Nephron progenitor cell (in vitro differentiated cells): ENCODE measurements around the gene OR56A1.
A peak's percentile ranks its signal among the peaks of the same experiment; 100 is the strongest.
"Not testable (repeated sequence)": the region's sequence is repeated elsewhere in the genome, so short reads cannot be mapped to it uniquely, and the experiment has no call there.

Experiments used
- DNase-seq: peaks from one replicate; pipeline ENCODE4 v3.0.0; 2021
- H3K27ac Mint-ChIP-seq: 2 replicates; pipeline ENCODE4 v1.8.0; 2021; ENCODE audit warnings: mild to moderate bottlenecking, moderate library complexity, mixed read lengths
- H3K27me3 Mint-ChIP-seq: 2 replicates; pipeline ENCODE4 v1.8.0; 2021; ENCODE audit warnings: mild to moderate bottlenecking, low read depth, mixed read lengths; ENCODE audit not compliant: poor library complexity
- H3K36me3 Mint-ChIP-seq: 2 replicates; pipeline ENCODE4 v1.8.0; 2021; ENCODE audit warnings: low read depth, mixed read lengths
- H3K4me1 Mint-ChIP-seq: 2 replicates; pipeline ENCODE4 v1.8.0; 2021; ENCODE audit warnings: mixed read lengths
- H3K4me3 Mint-ChIP-seq: 2 replicates; pipeline ENCODE4 v1.8.0; 2021; ENCODE audit warnings: mild to moderate bottlenecking, moderate library complexity, mixed read lengths
- H3K9me3 Mint-ChIP-seq: 2 replicates; pipeline ENCODE4 v1.8.0; 2021; ENCODE audit warnings: mild to moderate bottlenecking, moderate library complexity, mixed read lengths
- TF ChIP-seq, protein P1 (sequence below): fragments of 200-600 bp; sonication (generic); IDR thresholded peaks from 2 replicates; pipeline ENCODE4 v1.5.0; 2021; ENCODE audit warnings: antibody characterized with exemption

The OR56A1 gene, protein sequence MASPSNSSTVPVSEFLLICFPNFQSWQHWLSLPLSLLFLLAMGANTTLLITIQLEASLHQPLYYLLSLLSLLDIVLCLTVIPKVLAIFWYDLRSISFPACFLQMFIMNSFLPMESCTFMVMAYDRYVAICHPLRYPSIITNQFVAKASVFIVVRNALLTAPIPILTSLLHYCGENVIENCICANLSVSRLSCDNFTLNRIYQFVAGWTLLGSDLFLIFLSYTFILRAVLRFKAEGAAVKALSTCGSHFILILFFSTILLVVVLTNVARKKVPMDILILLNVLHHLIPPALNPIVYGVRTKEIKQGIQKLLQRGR

DNA sequence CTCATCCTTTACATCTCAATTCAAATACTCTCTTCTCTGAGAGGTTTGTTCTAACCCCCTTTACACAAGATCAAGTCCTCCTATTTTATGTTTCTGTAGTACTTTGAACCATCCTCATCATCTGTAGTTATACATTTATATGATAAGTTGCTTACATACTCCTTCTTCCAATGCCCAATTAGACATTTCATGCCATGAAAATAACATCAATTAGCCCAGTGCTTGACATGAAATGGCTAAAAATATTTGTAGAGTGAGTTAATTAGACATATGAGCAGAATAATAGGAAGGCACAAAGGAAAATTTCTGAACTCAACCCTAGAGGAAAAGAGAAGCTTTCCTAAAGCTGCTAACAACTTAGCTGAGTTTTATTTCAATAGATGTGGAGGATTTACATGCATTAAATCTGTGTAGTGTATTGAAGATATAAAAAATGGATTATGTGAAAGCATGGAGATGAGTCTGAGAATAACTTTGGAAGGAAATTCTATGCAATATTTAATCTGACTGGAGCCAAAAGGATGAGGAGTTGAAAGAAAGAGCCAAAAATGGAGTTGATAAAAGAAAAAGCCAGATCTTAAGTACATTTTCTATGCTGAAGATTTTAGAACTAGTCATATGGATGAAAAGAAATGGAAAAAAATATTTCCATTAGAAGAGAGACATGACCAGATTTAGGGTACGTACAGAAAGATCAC, at the start of gene OR56A1:
Gene OR56A1, minus strand, starts transcription at position 51 of the 698 bp plus-strand sequence. CDS start 3,066 bp downstream, outside the sequence.
- no peaks in the 10 kb centered on the region for H3K9me3 Mint-ChIP-seq
- TF ChIP-seq, protein P1, sequence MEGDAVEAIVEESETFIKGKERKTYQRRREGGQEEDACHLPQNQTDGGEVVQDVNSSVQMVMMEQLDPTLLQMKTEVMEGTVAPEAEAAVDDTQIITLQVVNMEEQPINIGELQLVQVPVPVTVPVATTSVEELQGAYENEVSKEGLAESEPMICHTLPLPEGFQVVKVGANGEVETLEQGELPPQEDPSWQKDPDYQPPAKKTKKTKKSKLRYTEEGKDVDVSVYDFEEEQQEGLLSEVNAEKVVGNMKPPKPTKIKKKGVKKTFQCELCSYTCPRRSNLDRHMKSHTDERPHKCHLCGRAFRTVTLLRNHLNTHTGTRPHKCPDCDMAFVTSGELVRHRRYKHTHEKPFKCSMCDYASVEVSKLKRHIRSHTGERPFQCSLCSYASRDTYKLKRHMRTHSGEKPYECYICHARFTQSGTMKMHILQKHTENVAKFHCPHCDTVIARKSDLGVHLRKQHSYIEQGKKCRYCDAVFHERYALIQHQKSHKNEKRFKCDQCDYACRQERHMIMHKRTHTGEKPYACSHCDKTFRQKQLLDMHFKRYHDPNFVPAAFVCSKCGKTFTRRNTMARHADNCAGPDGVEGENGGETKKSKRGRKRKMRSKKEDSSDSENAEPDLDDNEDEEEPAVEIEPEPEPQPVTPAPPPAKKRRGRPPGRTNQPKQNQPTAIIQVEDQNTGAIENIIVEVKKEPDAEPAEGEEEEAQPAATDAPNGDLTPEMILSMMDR, result no peak

DNA sequence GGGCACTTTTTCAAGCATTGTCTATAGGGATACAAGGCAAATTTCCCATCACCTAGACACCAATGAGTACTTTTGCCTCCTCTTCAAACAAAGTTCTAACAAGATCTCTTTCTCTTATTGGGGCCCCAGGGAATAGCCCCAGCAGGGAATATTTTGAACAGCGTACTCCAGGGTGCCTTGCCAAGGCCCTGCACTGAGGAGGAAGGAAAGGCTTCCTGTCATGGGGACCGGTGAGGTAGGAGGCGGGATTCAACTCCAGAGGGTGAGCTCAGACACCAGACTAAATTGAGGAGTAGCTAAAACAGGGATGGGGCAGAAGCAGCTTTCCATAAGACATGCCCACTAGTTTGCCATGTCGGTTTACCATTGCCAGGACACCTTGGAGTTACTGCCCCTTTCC, 48.9 kb upstream of the OR56A1 start:
- H3K4me1 Mint-ChIP-seq, result no peaks in the 10 kb centered on the region

More for the DNA sequence above, at the start of gene OR56A1:
- no peak for DNase-seq
- Mint-ChIP-seq H3K27me3 (peaks cover 3% of the 10 kb centered on the region), H3K4me1 (no peaks in the 10 kb centered on the region), H3K27ac (no peak within 1 kb of the TSS), H3K4me3 (no peak within 1 kb of the TSS), H3K36me3 (no peaks in the 10 kb centered on the region)

DNA sequence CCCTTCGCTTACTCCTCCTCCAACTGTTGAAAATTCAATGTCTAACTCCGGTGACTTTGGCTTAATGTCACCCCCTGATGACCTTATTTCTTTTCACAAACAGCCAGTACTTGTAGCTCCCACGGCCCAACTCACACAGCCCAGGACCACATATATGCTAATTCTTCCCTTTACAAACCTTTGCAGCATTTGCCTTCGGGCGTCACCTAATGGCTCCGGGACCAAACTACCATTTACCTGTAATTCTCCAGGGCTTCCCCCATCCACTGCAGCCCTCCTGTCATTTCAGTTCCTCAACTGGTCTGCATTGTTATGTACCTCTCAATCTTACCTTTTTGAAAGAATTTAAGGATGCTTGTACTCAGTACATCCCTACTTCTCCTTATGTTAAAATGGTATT, 47.2 kb upstream of the OR56A1 start:
- H3K27ac Mint-ChIP-seq, result no peak overlapping the region
- H3K9me3 Mint-ChIP-seq, result peaks cover 29% of the 10 kb centered on the region
- no peak for DNase-seq
- H3K4me1 Mint-ChIP-seq, result no peaks in the 10 kb centered on the region
- no peaks in the 10 kb centered on the region for H3K36me3 Mint-ChIP-seq
- H3K4me3 Mint-ChIP-seq, result no peak overlapping the region
- peaks cover 7% of the 10 kb centered on the region for H3K27me3 Mint-ChIP-seq
- TF ChIP-seq, protein P1, result no peak

More for the DNA sequence above, 48.9 kb upstream of the OR56A1 start:
- Mint-ChIP-seq H3K27me3 (peaks cover 4% of the 10 kb centered on the region), H3K36me3 (no peaks in the 10 kb centered on the region), H3K4me3 (no peak overlapping the region), H3K9me3 (peaks cover 29% of the 10 kb centered on the region), H3K27ac (no peak overlapping the region)
- TF ChIP-seq, protein P1, result no peak
- no peak for DNase-seq

DNA sequence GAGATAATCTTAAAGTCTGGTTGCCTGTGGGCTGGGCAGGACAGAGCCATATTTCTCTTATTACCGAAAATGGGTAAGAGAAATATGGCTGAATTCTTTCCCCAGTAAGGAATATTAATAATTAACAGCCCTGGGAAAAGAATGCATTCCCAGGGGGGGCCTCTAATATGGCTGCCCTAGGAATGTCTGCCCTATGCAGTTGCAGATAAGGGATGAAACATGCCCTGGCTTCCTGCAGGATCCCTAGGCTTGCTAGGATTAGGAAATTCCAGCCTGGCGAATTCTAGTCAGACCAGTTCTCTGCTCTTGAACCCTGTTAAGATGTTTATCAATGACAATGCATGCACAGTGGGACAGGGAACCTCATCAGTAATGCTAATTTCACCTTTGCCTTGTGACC, 45.9 kb upstream of the OR56A1 start:
- H3K4me1 Mint-ChIP-seq, DNase-seq, H3K4me3 Mint-ChIP-seq, H3K36me3 Mint-ChIP-seq, H3K27me3 Mint-ChIP-seq, H3K27ac Mint-ChIP-seq: not testable (repeated sequence)
- H3K9me3 Mint-ChIP-seq, result peaks cover 29% of the 10 kb centered on the region

DNA sequence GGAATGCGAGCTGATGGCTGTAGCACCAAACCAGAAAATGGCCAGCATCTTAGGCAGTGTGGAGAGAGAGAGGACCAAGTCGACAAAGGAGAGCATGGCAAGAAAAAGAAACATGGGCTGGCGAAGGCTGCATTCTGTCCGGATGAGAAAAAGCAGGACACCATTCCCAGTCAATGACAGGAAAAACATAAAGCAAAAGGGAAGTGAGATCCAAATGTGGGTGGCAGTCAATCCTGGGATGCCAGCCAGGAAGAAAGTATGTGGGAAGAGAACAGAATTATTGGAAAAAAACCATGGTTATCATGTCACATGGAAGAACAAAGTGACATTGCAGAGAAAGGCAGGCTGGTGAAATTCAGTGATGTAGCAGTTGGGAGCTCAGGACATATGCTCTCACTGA, 36.9 kb upstream of the OR56A1 start:
- H3K36me3 Mint-ChIP-seq, result no peaks in the 10 kb centered on the region
- H3K4me3 Mint-ChIP-seq, result no peak overlapping the region
- no peaks in the 10 kb centered on the region for H3K9me3 Mint-ChIP-seq
- TF ChIP-seq, protein P1, result no peak
- peak overlapping the region; percentile 49 for H3K27ac Mint-ChIP-seq
- no peak for DNase-seq
- H3K4me1 Mint-ChIP-seq, result no peaks in the 10 kb centered on the region
- H3K27me3 Mint-ChIP-seq, result peaks cover 3% of the 10 kb centered on the region

DNA sequence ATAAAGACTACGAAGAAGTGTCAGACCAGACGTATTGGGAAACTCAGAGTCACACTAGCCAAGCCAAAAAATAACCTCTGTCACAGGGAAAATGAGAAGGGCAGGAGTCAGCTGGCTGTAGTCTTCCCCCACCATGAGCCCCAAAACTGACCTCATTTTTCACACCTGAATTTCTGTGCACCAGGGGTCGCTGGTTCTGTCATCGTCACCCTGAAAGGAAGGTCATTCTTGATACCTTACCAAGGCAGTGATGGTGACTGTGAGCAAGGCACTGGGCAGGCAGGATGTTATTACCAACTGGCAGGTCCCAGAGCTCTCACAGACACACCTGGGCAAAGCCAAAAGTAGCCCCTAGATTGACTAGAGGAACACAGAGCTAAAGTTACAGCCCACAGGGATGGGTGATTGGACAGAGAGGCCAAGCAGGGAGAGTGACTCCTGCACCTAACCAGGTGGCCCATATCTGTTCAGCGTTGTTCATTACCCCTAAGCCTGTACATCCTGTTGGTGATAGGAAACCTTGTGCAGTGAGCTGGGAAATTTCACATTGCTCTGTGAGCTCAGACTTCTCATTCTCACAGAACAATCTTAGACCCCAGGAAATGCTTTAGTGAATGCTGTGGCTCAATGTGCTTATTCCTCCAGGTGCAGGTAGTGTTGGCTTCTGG, 32.3 kb upstream of the OR56A1 start:
- H3K4me3 Mint-ChIP-seq, result no peak overlapping the region
- H3K27me3 Mint-ChIP-seq, result peaks cover 3% of the 10 kb centered on the region
- DNase-seq, result no peak
- H3K36me3 Mint-ChIP-seq, result no peaks in the 10 kb centered on the region
- H3K27ac Mint-ChIP-seq, result no peak overlapping the region
- TF ChIP-seq, protein P1, result no peak
- H3K4me1 Mint-ChIP-seq, result no peaks in the 10 kb centered on the region
- H3K9me3 Mint-ChIP-seq, result no peaks in the 10 kb centered on the region
